ENCODE data around the gene PTGS1. TPM values are rescaled to one million over a fixed set of nuclear protein-coding genes. Genes with fewer than 3 reads are reported as not detected.
"Not testable (repeated sequence)": the region's sequence is repeated elsewhere in the genome, so short reads cannot be mapped to it uniquely, and the experiment has no call there.

Gene PTGS1
- total RNA-seq = 98.8 TPM
- 348 TPM for polyA plus RNA-seq

GRCh38 chr9:122370869-122371755 lies at the start of gene PTGS1:
Gene PTGS1, plus strand, starts transcription at chr9:122371024. Its CDS starts 61 bp downstream, at chr9:122371085.
- 5% methylated on average over 39 of the region's 39 CpGs for WGBS
- no peaks in the 10 kb centered on the region for H3K4me1 ChIP-seq (ENCODE audit: insufficient read depth)
- peak within 1 kb of the TSS; percentile 29 for H3K4me3 ChIP-seq (ENCODE audit: low read depth, low read length)

GRCh38 chr9:122322553-122322952 lies 48.3 kb upstream of the PTGS1 start:
- no peak overlapping the region for H3K27ac ChIP-seq (ENCODE audit: low read depth)
- 88% methylated on average over 2 of the region's 2 CpGs for WGBS
- H3K4me1 ChIP-seq (ENCODE audit: insufficient read depth) = no peaks in the 10 kb centered on the region
- H3K4me3 ChIP-seq (ENCODE audit: low read depth, low read length) = no peak overlapping the region
- H3K36me3 ChIP-seq (ENCODE audit: insufficient read depth) = no peaks in the 10 kb centered on the region
- DNase-seq (ENCODE audit: extremely low spot score) = no peak

More at GRCh38 chr9:122370869-122371755, at the start of gene PTGS1:
- Histone ChIP-seq H3K27ac (ENCODE audit: low read depth) (no peak within 1 kb of the TSS), H3K36me3 (ENCODE audit: insufficient read depth) (no peaks in the 10 kb centered on the region)
- no peak for DNase-seq (ENCODE audit: extremely low spot score)

- not testable (repeated sequence) for H3K4me3 ChIP-seq (ENCODE audit: low read depth, low read length); DNase-seq (ENCODE audit: extremely low spot score); H3K27ac ChIP-seq (ENCODE audit: low read depth); H3K4me1 ChIP-seq (ENCODE audit: insufficient read depth); H3K36me3 ChIP-seq (ENCODE audit: insufficient read depth)
- 48% methylated on average over 1 of the region's 1 CpG for WGBS
These were observed 46.2 kb upstream of the PTGS1 start for GRCh38 chr9:122324665-122325064.

GRCh38 chr9:122325124-122325523 lies 45.7 kb upstream of the PTGS1 start:
- DNase-seq (ENCODE audit: extremely low spot score) = no peak
- no peaks in the 10 kb centered on the region for H3K36me3 ChIP-seq (ENCODE audit: insufficient read depth)
- no peaks in the 10 kb centered on the region for H3K4me1 ChIP-seq (ENCODE audit: insufficient read depth)
- H3K27ac ChIP-seq (ENCODE audit: low read depth) = no peak overlapping the region
- no peak overlapping the region for H3K4me3 ChIP-seq (ENCODE audit: low read depth, low read length)
- WGBS = 13% methylated on average over 1 of the region's 1 CpG

- over 99% methylated on average over 2 of the region's 2 CpGs for WGBS
- no peak overlapping the region for H3K27ac ChIP-seq (ENCODE audit: low read depth)
- no peaks in the 10 kb centered on the region for H3K4me1 ChIP-seq (ENCODE audit: insufficient read depth)
- H3K36me3 ChIP-seq (ENCODE audit: insufficient read depth) = no peaks in the 10 kb centered on the region
- no peak for DNase-seq (ENCODE audit: extremely low spot score)
- no peak overlapping the region for H3K4me3 ChIP-seq (ENCODE audit: low read depth, low read length)
These were observed 43.6 kb upstream of the PTGS1 start for GRCh38 chr9:122327175-122327574.

- no peaks in the 10 kb centered on the region for H3K4me1 ChIP-seq (ENCODE audit: insufficient read depth)
- DNase-seq (ENCODE audit: extremely low spot score) = no peak
- H3K36me3 ChIP-seq (ENCODE audit: insufficient read depth) = no peaks in the 10 kb centered on the region
- H3K27ac ChIP-seq (ENCODE audit: low read depth) = no peak overlapping the region
- WGBS = 75% methylated on average over 3 of the region's 3 CpGs
- H3K4me3 ChIP-seq (ENCODE audit: low read depth, low read length) = no peak overlapping the region
These were observed 41.2 kb upstream of the PTGS1 start for GRCh38 chr9:122329597-122329996.

GRCh38 chr9:122330466-122330865 lies 40.4 kb upstream of the PTGS1 start:
- not testable (repeated sequence) for H3K36me3 ChIP-seq (ENCODE audit: insufficient read depth); H3K27ac ChIP-seq (ENCODE audit: low read depth); DNase-seq (ENCODE audit: extremely low spot score); H3K4me3 ChIP-seq (ENCODE audit: low read depth, low read length); H3K4me1 ChIP-seq (ENCODE audit: insufficient read depth)
- WGBS = 86% methylated on average over 6 of the region's 6 CpGs

- no peaks in the 10 kb centered on the region for H3K4me1 ChIP-seq (ENCODE audit: insufficient read depth)
- DNase-seq (ENCODE audit: extremely low spot score) = no peak
- no peak overlapping the region for H3K4me3 ChIP-seq (ENCODE audit: low read depth, low read length)
- H3K36me3 ChIP-seq (ENCODE audit: insufficient read depth) = no peaks in the 10 kb centered on the region
- WGBS = 88% methylated on average over 3 of the region's 3 CpGs
- no peak overlapping the region for H3K27ac ChIP-seq (ENCODE audit: low read depth)
These were observed 39.3 kb upstream of the PTGS1 start for GRCh38 chr9:122331523-122331927.

GRCh38 chr9:122332083-122332482 lies 38.7 kb upstream of the PTGS1 start:
- Histone ChIP-seq H3K36me3 (ENCODE audit: insufficient read depth) (no peaks in the 10 kb centered on the region), H3K27ac (ENCODE audit: low read depth) (no peak overlapping the region), H3K4me3 (ENCODE audit: low read depth, low read length) (no peak overlapping the region), H3K4me1 (ENCODE audit: insufficient read depth) (no peaks in the 10 kb centered on the region)
- DNase-seq (ENCODE audit: extremely low spot score) = no peak
- WGBS = 51% methylated on average over 6 of the region's 6 CpGs

GRCh38 chr9:122332644-122333043 lies 38.2 kb upstream of the PTGS1 start:
- Histone ChIP-seq H3K36me3 (ENCODE audit: insufficient read depth) (no peaks in the 10 kb centered on the region), H3K4me3 (ENCODE audit: low read depth, low read length) (no peak overlapping the region), H3K27ac (ENCODE audit: low read depth) (no peak overlapping the region), H3K4me1 (ENCODE audit: insufficient read depth) (no peaks in the 10 kb centered on the region)
- 64% methylated on average over 7 of the region's 7 CpGs for WGBS
- DNase-seq (ENCODE audit: extremely low spot score) = no peak

- WGBS = 74% methylated on average over 10 of the region's 10 CpGs
- no peak overlapping the region for H3K4me3 ChIP-seq (ENCODE audit: low read depth, low read length)
- H3K27ac ChIP-seq (ENCODE audit: low read depth) = no peak overlapping the region
- DNase-seq (ENCODE audit: extremely low spot score) = no peak
- H3K4me1 ChIP-seq (ENCODE audit: insufficient read depth) = no peaks in the 10 kb centered on the region
- H3K36me3 ChIP-seq (ENCODE audit: insufficient read depth) = no peaks in the 10 kb centered on the region
These were observed 37.5 kb upstream of the PTGS1 start for GRCh38 chr9:122333169-122333808.

- H3K4me1 ChIP-seq (ENCODE audit: insufficient read depth) = no peaks in the 10 kb centered on the region
- H3K27ac ChIP-seq (ENCODE audit: low read depth) = no peak overlapping the region
- no peak for DNase-seq (ENCODE audit: extremely low spot score)
- no peak overlapping the region for H3K4me3 ChIP-seq (ENCODE audit: low read depth, low read length)
- WGBS = 82% methylated on average over 4 of the region's 4 CpGs
- H3K36me3 ChIP-seq (ENCODE audit: insufficient read depth) = no peaks in the 10 kb centered on the region
These were observed 35.9 kb upstream of the PTGS1 start for GRCh38 chr9:122334916-122335315.

- Histone ChIP-seq H3K4me3 (ENCODE audit: low read depth, low read length) (no peak overlapping the region), H3K36me3 (ENCODE audit: insufficient read depth) (no peaks in the 10 kb centered on the region), H3K27ac (ENCODE audit: low read depth) (no peak overlapping the region), H3K4me1 (ENCODE audit: insufficient read depth) (no peaks in the 10 kb centered on the region)
- DNase-seq (ENCODE audit: extremely low spot score) = no peak
- 91% methylated on average over 5 of the region's 5 CpGs for WGBS
These were observed 34.6 kb upstream of the PTGS1 start for GRCh38 chr9:122336189-122336588.

All from urinary bladder (tissue), 4 donors.